Measurements from ENCODE around the gene SLC25A23.
A peak's percentile ranks its signal among the peaks of the same experiment; 100 is the strongest.

DNA sequence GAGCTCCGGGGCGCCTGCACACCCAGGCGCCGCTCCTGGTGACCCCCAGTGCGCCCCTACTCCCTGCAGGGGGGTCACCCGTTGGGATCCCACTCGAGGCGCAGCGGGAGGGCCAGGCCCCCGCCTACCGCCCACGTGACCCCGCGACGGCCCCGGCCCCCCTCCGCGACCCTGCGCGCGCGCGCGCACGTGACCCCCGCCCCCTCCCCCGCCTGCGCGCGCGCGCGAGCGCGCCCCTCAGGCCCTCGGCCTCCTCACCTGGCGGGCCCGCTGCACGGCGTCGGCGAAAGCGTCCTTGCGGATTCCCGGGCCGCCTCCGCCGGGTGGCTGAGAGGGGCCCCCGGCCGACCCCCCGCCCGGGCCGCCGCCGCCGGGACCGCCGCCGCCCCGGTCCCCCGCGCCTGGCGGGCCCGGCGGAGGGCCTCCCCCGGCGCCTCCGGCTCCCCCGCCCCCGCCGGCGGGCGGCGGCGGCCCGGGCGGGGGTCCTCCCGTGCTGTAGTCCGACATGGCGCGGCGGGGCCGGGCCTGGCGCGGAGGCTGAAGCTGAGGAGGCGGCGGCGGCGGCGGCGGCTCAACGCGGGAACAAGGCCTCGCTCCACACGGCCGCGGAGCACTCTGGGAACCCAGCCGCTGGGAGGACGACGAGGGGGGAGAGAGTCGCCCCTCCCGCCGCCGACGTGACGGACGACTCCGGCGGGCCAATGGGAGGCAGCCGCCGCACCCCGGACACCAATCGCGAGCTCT is 35.2 kb downstream of the SLC25A23 start, which contains the start of gene KHSRP:
- TF ChIP-seq, protein P1, sequence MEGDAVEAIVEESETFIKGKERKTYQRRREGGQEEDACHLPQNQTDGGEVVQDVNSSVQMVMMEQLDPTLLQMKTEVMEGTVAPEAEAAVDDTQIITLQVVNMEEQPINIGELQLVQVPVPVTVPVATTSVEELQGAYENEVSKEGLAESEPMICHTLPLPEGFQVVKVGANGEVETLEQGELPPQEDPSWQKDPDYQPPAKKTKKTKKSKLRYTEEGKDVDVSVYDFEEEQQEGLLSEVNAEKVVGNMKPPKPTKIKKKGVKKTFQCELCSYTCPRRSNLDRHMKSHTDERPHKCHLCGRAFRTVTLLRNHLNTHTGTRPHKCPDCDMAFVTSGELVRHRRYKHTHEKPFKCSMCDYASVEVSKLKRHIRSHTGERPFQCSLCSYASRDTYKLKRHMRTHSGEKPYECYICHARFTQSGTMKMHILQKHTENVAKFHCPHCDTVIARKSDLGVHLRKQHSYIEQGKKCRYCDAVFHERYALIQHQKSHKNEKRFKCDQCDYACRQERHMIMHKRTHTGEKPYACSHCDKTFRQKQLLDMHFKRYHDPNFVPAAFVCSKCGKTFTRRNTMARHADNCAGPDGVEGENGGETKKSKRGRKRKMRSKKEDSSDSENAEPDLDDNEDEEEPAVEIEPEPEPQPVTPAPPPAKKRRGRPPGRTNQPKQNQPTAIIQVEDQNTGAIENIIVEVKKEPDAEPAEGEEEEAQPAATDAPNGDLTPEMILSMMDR (IDR thresholded peaks at IDR 0.05; ENCODE audit: low read depth, low read length), result no peak
- TF ChIP-seq, protein P2, sequence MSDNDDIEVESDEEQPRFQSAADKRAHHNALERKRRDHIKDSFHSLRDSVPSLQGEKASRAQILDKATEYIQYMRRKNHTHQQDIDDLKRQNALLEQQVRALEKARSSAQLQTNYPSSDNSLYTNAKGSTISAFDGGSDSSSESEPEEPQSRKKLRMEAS (IDR thresholded peaks at IDR 0.05; ENCODE audit: low read depth, low read length), result 0 out of 2 replicates have a peak, but pooled peaks have one; percentile 42
